Trophoblast cell (in vitro differentiated cells and primary cell): ENCODE measurements around the gene CLGN.
"Not testable (repeated sequence)": the region's sequence is repeated elsewhere in the genome, so short reads cannot be mapped to it uniquely, and the experiment has no call there.

ENCODE experiments used
- DNase-seq, 2 donors: peaks; one replicate each; pipeline ENCODE4 v3.0.0-alpha.2; 2016
- H2AFZ ChIP-seq: 2 replicates; pipeline ENCODE4 v1.6.1; 2013; ENCODE audit warnings: low read length, moderate library complexity, mild to moderate bottlenecking; ENCODE audit not compliant: insufficient read depth, poor library complexity
- H2AK5ac ChIP-seq: 2 replicates; pipeline ENCODE4 v1.6.1; 2013; ENCODE audit warnings: mild to moderate bottlenecking, low read length
- H2BK120ac ChIP-seq: 2 replicates; pipeline ENCODE4 v1.6.1; 2013; ENCODE audit warnings: low read length, mild to moderate bottlenecking, moderate library complexity; ENCODE audit not compliant: insufficient read depth, poor library complexity
- H2BK12ac ChIP-seq: 2 replicates; pipeline ENCODE4 v1.6.1; 2013; ENCODE audit warnings: mild to moderate bottlenecking, low read length, moderate library complexity
- H2BK5ac ChIP-seq: 2 replicates; pipeline ENCODE4 v1.6.1; 2013; ENCODE audit warnings: low read length, low read depth, moderate library complexity, mild to moderate bottlenecking; ENCODE audit not compliant: poor library complexity
- H3K14ac ChIP-seq: 2 replicates; pipeline ENCODE4 v1.6.1; 2013; ENCODE audit warnings: mild to moderate bottlenecking, low read length
- H3K18ac ChIP-seq: 2 replicates; pipeline ENCODE4 v1.6.1; 2013; ENCODE audit warnings: mild to moderate bottlenecking, low read length
- H3K23ac ChIP-seq: 2 replicates; pipeline ENCODE4 v1.6.1; 2013; ENCODE audit warnings: low read length
- H3K27ac ChIP-seq: 2 replicates; pipeline ENCODE4 v1.5.1; 2013; ENCODE audit warnings: low read depth, mild to moderate bottlenecking, inconsistent platforms, low read length, moderate library complexity
- H3K27me3 ChIP-seq: 2 replicates; pipeline ENCODE4 v1.6.1; 2013; ENCODE audit warnings: inconsistent platforms, mild to moderate bottlenecking, low read length, moderate library complexity; ENCODE audit not compliant: insufficient read depth
- H3K36me3 ChIP-seq, 2 experiments: 1 replicate in 1 of 2; 2 replicates in 1 of 2; pipeline ENCODE4 v1.6.1; 2013; ENCODE audit warnings: low read length in 2 of 2, mild to moderate bottlenecking in 2 of 2, moderate library complexity in 1 of 2; ENCODE audit not compliant: insufficient read depth in 2 of 2, control insufficient read depth in 1 of 2
- H3K4ac ChIP-seq: 2 replicates; pipeline ENCODE4 v1.6.1; 2013; ENCODE audit warnings: low read depth, mild to moderate bottlenecking, low read length, moderate library complexity
- H3K4me1 ChIP-seq, 2 experiments: 1 replicate in 1 of 2; 2 replicates in 1 of 2; pipeline ENCODE4 v1.6.1; 2013; ENCODE audit warnings: low read length in 2 of 2, mild to moderate bottlenecking in 2 of 2, moderate library complexity in 1 of 2; ENCODE audit not compliant: insufficient read depth in 2 of 2, control insufficient read depth in 1 of 2
- H3K4me2 ChIP-seq: 2 replicates; pipeline ENCODE4 v1.6.1; 2013; ENCODE audit warnings: inconsistent platforms, mild to moderate bottlenecking, low read length, moderate library complexity
- H3K4me3 ChIP-seq: 2 replicates; pipeline ENCODE4 v1.5.1; 2013; ENCODE audit warnings: mild to moderate bottlenecking, low read depth, low read length, inconsistent platforms
- H3K79me1 ChIP-seq: one replicate; pipeline ENCODE4 v1.6.1; 2013; ENCODE audit warnings: low read length
- H3K79me2 ChIP-seq: 2 replicates; pipeline ENCODE4 v1.6.1; 2013; ENCODE audit warnings: low read length, mild to moderate bottlenecking; ENCODE audit not compliant: control insufficient read depth, insufficient read depth, poor library complexity
- H3K9ac ChIP-seq: 2 replicates; pipeline ENCODE4 v1.6.1; 2013; ENCODE audit warnings: mild to moderate bottlenecking, low read length
- H3K9me3 ChIP-seq: 2 replicates; pipeline ENCODE4 v1.6.1; 2013; ENCODE audit warnings: low read depth, mild to moderate bottlenecking, control low read depth, inconsistent platforms, low read length; ENCODE audit not compliant: insufficient read depth
- H4K12ac ChIP-seq: 2 replicates; pipeline ENCODE4 v1.6.1; 2013; ENCODE audit warnings: low read depth, mild to moderate bottlenecking, low read length, moderate library complexity
- H4K8ac ChIP-seq: 2 replicates; pipeline ENCODE4 v1.6.1; 2013; ENCODE audit warnings: low read depth, mild to moderate bottlenecking, low read length, moderate library complexity
- H4K91ac ChIP-seq: one replicate; pipeline ENCODE4 v1.6.1; 2013; ENCODE audit warnings: low read depth, mild to moderate bottlenecking, low read length, moderate library complexity
- WGBS: extraction: QIAGEN DNeasy Blood & Tissue Kit; methylation state at CpG from one replicate; pipeline ENCODE4 v1.1.7; 2013; ENCODE audit warnings: missing lambda C conversion rate; ENCODE audit not compliant: insufficient read length, insufficient coverage; ENCODE audit errors: extremely low coverage; 5-methylcytosine and 5-hydroxymethylcytosine counted together

The CLGN gene

DNA sequence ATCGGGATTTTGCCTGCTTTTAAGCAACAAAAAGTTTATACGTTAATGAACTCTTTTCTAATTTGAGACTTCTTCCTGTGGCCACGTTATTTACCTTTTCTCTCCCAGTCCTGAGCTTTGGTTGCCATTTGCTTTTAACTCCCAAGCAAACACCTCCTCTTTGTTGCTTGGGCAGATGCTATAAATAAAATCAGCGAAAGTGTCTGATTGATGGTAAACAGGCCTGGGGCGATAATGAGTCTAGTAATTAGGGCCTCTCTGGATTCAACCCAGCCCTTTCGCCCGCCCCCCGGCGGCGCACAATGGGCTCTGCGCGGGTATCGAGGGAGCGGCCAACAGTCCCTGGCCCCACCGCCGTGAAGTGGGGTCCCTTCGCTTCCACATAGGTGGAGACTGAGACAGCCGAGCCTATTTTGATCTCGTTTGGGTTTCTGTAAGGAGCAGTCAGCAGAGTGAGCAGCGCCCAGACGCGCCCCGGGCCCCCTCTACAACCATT is 790 bp downstream of the CLGN start:
- H2BK12ac ChIP-seq: no peak overlapping the region
- peak overlapping the region; percentile 95 for H3K4me2 ChIP-seq
- no peaks in the 10 kb centered on the region for H3K36me3 ChIP-seq
- H3K14ac ChIP-seq: no peak overlapping the region
- H3K4me3 ChIP-seq: peak overlapping the region; percentile 83
- no peak overlapping the region for H3K18ac ChIP-seq
- no peaks in the 10 kb centered on the region for H3K79me1 ChIP-seq
- H2AFZ ChIP-seq: peak overlapping the region; percentile 9
- H3K79me2 ChIP-seq: no peaks in the 10 kb centered on the region
- H3K27me3 ChIP-seq: no peaks in the 10 kb centered on the region
- no CpG with 5 or more reads among the region's 23 CpGs for WGBS
- peaks cover 2% of the 10 kb centered on the region for H3K9me3 ChIP-seq
- H4K12ac ChIP-seq: no peak overlapping the region
- H2BK5ac ChIP-seq: no peak overlapping the region
- no peak overlapping the region for H3K9ac ChIP-seq
- no peak overlapping the region for H3K23ac ChIP-seq
- peaks cover 0 to 6% of the 10 kb centered on the region in 2 experiments for H3K4me1 ChIP-seq
- no peak overlapping the region for H2BK120ac ChIP-seq
- H3K27ac ChIP-seq: no peak overlapping the region
- no peak for DNase-seq
- no peak overlapping the region for H4K91ac ChIP-seq
- no peak overlapping the region for H4K8ac ChIP-seq
- no peak overlapping the region for H2AK5ac ChIP-seq
- H3K4ac ChIP-seq: no peak overlapping the region

DNA sequence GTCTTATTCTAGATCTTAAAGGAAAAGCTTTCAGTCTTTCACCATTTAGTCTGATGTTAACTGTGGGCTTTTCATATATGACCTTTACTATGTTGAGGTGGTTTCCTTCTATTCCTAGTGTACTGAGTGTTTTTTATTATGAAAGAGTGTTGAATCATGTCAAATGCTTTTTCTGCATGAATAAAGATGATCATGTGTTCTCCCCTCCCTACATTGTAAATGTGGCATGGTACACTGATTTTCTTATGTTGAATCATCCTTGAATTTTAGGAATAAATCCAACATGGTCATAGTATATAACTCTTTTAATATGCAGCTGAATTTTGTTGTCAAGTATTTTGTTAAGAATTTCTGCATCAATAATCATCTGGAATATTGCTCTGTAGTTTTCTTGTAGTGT is 4.3 kb downstream of the CLGN start:
- Histone ChIP-seq H3K23ac (no peak overlapping the region), H3K4me1 (peaks cover 0 to 6% of the 10 kb centered on the region in 2 experiments), H3K79me1 (no peaks in the 10 kb centered on the region), H3K9me3 (peaks cover 2% of the 10 kb centered on the region), H3K9ac (no peak overlapping the region), H4K8ac (no peak overlapping the region), H3K4me2 (no peak overlapping the region), H3K4ac (no peak overlapping the region), H2BK12ac (no peak overlapping the region), H4K91ac (no peak overlapping the region), H3K27me3 (no peaks in the 10 kb centered on the region), H3K14ac (no peak overlapping the region), H3K79me2 (no peaks in the 10 kb centered on the region), H3K27ac (no peak overlapping the region), H3K36me3 (no peaks in the 10 kb centered on the region), H2BK120ac (no peak overlapping the region), H4K12ac (no peak overlapping the region), H2AFZ (no peak overlapping the region), H3K4me3 (no peak overlapping the region), H2BK5ac (no peak overlapping the region), H2AK5ac (no peak overlapping the region), H3K18ac (no peak overlapping the region)
- DNase-seq: no peak

DNA sequence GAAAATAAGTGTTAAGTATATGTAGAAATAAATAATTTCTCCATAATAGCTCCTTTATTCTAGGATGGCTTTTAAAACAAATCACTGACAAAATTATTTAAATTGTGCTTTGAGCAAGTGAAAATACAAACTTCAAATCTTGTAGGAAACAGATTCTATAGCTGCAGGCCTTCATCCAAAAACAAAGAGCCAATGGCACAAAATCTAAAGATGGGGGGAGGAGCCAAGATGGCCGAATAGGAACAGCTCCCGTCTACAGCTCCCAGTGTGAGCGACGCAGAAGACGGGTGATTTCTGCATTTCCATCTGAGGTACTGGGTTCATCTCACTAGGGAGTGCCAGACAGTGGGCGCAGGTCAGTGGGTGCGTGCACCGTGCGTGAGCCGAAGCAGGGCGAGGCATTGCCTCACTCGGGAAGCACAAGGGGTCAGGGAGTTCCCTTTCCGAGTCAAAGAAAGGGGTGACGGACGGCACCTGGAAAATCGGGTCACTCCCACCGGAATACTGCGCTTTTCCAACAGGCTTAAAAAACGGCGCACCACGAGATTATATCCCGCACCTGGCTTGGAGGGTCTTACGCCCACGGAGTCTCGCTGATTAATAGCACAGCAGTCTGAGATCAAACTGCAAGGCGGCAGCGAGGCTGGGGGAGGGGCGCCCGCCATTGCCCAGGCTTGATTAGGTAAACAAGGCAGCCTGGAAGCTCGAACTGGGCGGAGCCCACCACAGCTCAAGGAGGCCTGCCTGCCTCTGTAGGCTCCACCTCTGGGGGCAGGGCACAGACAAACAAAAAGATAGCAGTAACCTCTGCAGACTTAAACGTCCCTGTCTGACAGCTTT is 14.1 kb downstream of the CLGN start:
- no CpG with 5 or more reads among the region's 32 CpGs for WGBS
- H2AK5ac ChIP-seq, H3K4me3 ChIP-seq: not testable (repeated sequence)

DNA sequence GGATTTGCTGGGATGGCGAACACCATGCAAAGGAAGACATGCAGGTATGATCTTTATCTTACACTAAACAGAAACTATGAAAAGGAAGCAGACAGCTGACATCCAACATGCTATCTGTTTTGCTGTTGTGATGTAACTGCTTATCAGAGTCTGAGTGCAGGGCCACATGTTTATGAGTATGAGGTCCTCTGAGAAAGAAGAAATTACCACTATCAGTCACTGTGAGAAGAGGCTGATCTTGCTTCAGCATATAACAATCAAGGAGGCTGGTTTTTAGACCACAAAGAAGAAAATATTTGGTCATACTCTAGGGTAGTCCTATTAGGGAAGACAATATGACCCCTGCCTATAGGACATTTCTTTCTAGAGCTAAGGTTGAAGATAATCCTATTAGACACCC is 18.5 kb downstream of the CLGN start:
- no CpG with 5 or more reads among the region's 1 CpG for WGBS
- no peaks in the 10 kb centered on the region for H3K27me3 ChIP-seq
- no peak overlapping the region for H2BK5ac ChIP-seq

More for the DNA sequence above, 14.1 kb downstream of the CLGN start:
- H3K4ac ChIP-seq, H3K14ac ChIP-seq, H4K12ac ChIP-seq, H3K18ac ChIP-seq, H3K79me2 ChIP-seq, H3K4me2 ChIP-seq, H3K23ac ChIP-seq, H3K36me3 ChIP-seq, H2AFZ ChIP-seq, H2BK5ac ChIP-seq, H2BK120ac ChIP-seq, H3K79me1 ChIP-seq, H3K27ac ChIP-seq, H4K91ac ChIP-seq, H3K27me3 ChIP-seq, H2BK12ac ChIP-seq, DNase-seq, H3K9me3 ChIP-seq, H3K9ac ChIP-seq, H4K8ac ChIP-seq, H3K4me1 ChIP-seq: not testable (repeated sequence)

More for the DNA sequence above, 18.5 kb downstream of the CLGN start:
- Histone ChIP-seq H4K12ac (no peak overlapping the region), H2BK12ac (no peak overlapping the region), H3K27ac (no peak overlapping the region), H2AFZ (no peak overlapping the region), H3K79me2 (no peaks in the 10 kb centered on the region), H4K8ac (no peak overlapping the region), H4K91ac (no peak overlapping the region), H3K36me3 (no peaks in the 10 kb centered on the region), H2BK120ac (no peak overlapping the region), H3K4me2 (no peak overlapping the region), H2AK5ac (no peak overlapping the region), H3K9ac (no peak overlapping the region), H3K9me3 (no peaks in the 10 kb centered on the region), H3K18ac (no peak overlapping the region), H3K4ac (no peak overlapping the region), H3K4me1 (no peaks in the 10 kb centered on the region), H3K23ac (no peak overlapping the region), H3K79me1 (no peaks in the 10 kb centered on the region), H3K4me3 (no peak overlapping the region), H3K14ac (no peak overlapping the region)
- DNase-seq: peak in 1 of 2 donors; percentile 28
